ENCODE data around the gene LYST.

LYST gene

DNA sequence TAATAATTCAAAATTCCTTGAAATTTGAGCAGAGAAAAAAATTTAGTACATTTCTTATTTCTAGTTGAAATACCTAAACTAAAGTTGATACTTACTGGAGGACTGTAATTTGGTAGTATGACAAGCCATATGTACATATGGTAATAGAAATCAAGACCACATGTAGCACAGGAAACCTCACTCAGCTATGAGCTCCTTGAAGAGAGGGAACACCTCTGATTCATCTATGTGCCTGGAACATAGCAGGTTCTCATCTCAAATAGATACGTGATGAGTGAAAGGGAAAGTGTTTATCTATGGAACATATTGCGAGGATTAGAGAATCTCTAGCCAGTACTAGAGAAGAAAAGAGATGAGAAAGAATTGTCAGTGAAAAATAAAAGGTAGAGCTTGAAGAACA, 169.2 kb downstream of the LYST start:
- H2BK12ac ChIP-seq (ENCODE audit: low read length in 2 of 2), result no peak overlapping the region
- no peak overlapping the region for H2BK120ac ChIP-seq (ENCODE audit: low read depth, low read length)
- H3K18ac ChIP-seq (ENCODE audit: low read depth in 1 of 2, low read length in 2 of 2), result no peak overlapping the region
- H3K79me1 ChIP-seq (replicated peaks; ENCODE audit: low read length, poor library complexity, severe bottlenecking), result no peaks in the 10 kb centered on the region
- no peak overlapping the region for H4K91ac ChIP-seq (ENCODE audit: low read length)
- WGBS, result 94% methylated on average over 2 of the region's 2 CpGs
- H3K36me3 ChIP-seq (ENCODE audit: control insufficient read depth in 1 of 2, insufficient read depth in 2 of 2, low read depth in 1 of 2, low read length in 2 of 2), result peaks cover 8 to 85% of the 10 kb centered on the region in 2 experiments
- no peaks in the 10 kb centered on the region for H3K27me3 ChIP-seq (ENCODE audit: control insufficient read depth in 1 of 2, insufficient read depth in 1 of 2, low read length in 2 of 2)
- no peak overlapping the region for H3K23ac ChIP-seq (ENCODE audit: low read length in 2 of 2)
- H3K27ac ChIP-seq (ENCODE audit: low read length, poor library complexity, severe bottlenecking), result no peak overlapping the region
- no peak overlapping the region for H3K4me3 ChIP-seq (ENCODE audit: insufficient read depth in 1 of 2, low read depth in 1 of 2, low read length in 2 of 2)
- H3K4me2 ChIP-seq (ENCODE audit: low read length, poor library complexity, severe bottlenecking), result no peak overlapping the region
- peaks cover 4% of the 10 kb centered on the region for H3K4me1 ChIP-seq (ENCODE audit: control insufficient read depth, insufficient read depth, low read depth, low read length)
- no peak for DNase-seq
- H2BK15ac ChIP-seq (ENCODE audit: low read depth, poor library complexity, severe bottlenecking), result no peak overlapping the region
- H3K14ac ChIP-seq (ENCODE audit: low read length in 2 of 2), result no peak overlapping the region
- no peak overlapping the region for H2AK5ac ChIP-seq (ENCODE audit: low read length, severe bottlenecking)
- no peak overlapping the region for H4K8ac ChIP-seq (ENCODE audit: low read length)
- no peak overlapping the region for H3K4ac ChIP-seq (ENCODE audit: low read depth in 1 of 2, low read length in 2 of 2)
- H3K9me3 ChIP-seq (ENCODE audit: control insufficient read depth, low read length), result no peaks in the 10 kb centered on the region
- no peak overlapping the region for H3K9ac ChIP-seq (ENCODE audit: low read length)
- no peak overlapping the region for H2AFZ ChIP-seq (ENCODE audit: low read depth, low read length)
- H2BK5ac ChIP-seq (ENCODE audit: low read depth, low read length, poor library complexity, severe bottlenecking), result no peak overlapping the region

DNA sequence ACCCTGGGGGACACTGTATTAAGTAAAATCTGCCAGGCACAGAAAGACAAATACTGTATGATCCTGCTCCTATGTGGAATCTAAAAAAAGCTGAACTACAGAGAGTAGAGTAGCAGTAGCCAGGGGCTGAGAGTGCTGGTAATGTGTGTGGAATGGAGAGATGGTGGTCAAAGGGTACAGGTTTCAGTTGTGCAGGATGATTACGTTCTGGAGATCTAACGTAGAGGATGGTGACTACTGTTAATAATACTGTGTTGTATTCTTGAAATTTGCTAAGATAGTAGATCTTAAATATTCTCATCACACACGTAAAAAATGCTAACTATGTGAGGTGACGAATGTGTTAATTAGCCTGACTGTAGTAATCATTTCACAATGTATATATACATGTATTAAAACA, 177.3 kb downstream of the LYST start:
- Histone ChIP-seq H3K23ac (ENCODE audit: low read length in 2 of 2) (no peak overlapping the region), H2BK5ac (ENCODE audit: low read depth, low read length, poor library complexity, severe bottlenecking) (no peak overlapping the region), H2BK12ac (ENCODE audit: low read length in 2 of 2) (no peak overlapping the region), H3K4me2 (ENCODE audit: low read length, poor library complexity, severe bottlenecking) (no peak overlapping the region), H2AFZ (ENCODE audit: low read depth, low read length) (no peak overlapping the region), H2BK120ac (ENCODE audit: low read depth, low read length) (no peak overlapping the region), H4K91ac (ENCODE audit: low read length) (no peak overlapping the region), H3K4me1 (ENCODE audit: control insufficient read depth, insufficient read depth, low read depth, low read length) (peaks cover 4% of the 10 kb centered on the region), H3K27ac (ENCODE audit: low read length, poor library complexity, severe bottlenecking) (no peak overlapping the region), H2AK5ac (ENCODE audit: low read length, severe bottlenecking) (no peak overlapping the region), H4K8ac (ENCODE audit: low read length) (no peak overlapping the region), H3K18ac (ENCODE audit: low read depth in 1 of 2, low read length in 2 of 2) (no peak overlapping the region), H3K36me3 (ENCODE audit: control insufficient read depth in 1 of 2, insufficient read depth in 2 of 2, low read depth in 1 of 2, low read length in 2 of 2) (peaks cover 6 to 84% of the 10 kb centered on the region in 2 experiments), H3K79me1 (replicated peaks; ENCODE audit: low read length, poor library complexity, severe bottlenecking) (no peaks in the 10 kb centered on the region), H3K9me3 (ENCODE audit: control insufficient read depth, low read length) (no peaks in the 10 kb centered on the region), H3K4me3 (ENCODE audit: insufficient read depth in 1 of 2, low read depth in 1 of 2, low read length in 2 of 2) (no peak overlapping the region), H3K27me3 (ENCODE audit: control insufficient read depth in 1 of 2, insufficient read depth in 1 of 2, low read length in 2 of 2) (no peaks in the 10 kb centered on the region), H3K14ac (ENCODE audit: low read length in 2 of 2) (no peak overlapping the region), H3K9ac (ENCODE audit: low read length) (no peak overlapping the region), H2BK15ac (ENCODE audit: low read depth, poor library complexity, severe bottlenecking) (no peak overlapping the region), H3K4ac (ENCODE audit: low read depth in 1 of 2, low read length in 2 of 2) (no peak overlapping the region)
- 90% methylated on average over 2 of the region's 4 CpGs for WGBS
- DNase-seq, result no peak

DNA sequence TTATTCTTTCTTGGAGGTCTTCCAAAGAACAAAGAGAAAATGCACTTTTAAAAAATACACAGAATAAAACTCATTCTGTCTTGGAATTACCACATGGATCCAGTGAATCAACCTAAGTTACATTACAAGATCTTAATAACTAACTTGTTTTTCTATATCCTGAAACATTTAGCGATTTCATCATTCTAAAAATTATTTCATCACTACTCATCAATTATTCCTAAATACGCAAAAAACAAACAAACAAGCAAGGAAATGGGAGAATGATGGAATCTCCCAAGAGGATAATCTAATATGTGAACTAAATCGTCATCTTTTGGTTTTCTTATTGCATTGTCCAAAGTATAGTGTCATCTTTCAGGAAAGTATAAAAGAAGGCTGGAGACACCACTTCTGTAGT, 178.6 kb downstream of the LYST start:
- no peak for DNase-seq
- no peak overlapping the region for H4K91ac ChIP-seq (ENCODE audit: low read length)
- no peak overlapping the region for H3K4ac ChIP-seq (ENCODE audit: low read depth in 1 of 2, low read length in 2 of 2)
- no peaks in the 10 kb centered on the region for H3K9me3 ChIP-seq (ENCODE audit: control insufficient read depth, low read length)
- no peak overlapping the region for H2BK15ac ChIP-seq (ENCODE audit: low read depth, poor library complexity, severe bottlenecking)
- no peaks in the 10 kb centered on the region for H3K27me3 ChIP-seq (ENCODE audit: control insufficient read depth in 1 of 2, insufficient read depth in 1 of 2, low read length in 2 of 2)
- peaks cover 5 to 85% of the 10 kb centered on the region in 2 experiments for H3K36me3 ChIP-seq (ENCODE audit: control insufficient read depth in 1 of 2, insufficient read depth in 2 of 2, low read depth in 1 of 2, low read length in 2 of 2)
- H3K27ac ChIP-seq (ENCODE audit: low read length, poor library complexity, severe bottlenecking), result no peak overlapping the region
- H2BK12ac ChIP-seq (ENCODE audit: low read length in 2 of 2), result no peak overlapping the region
- no peaks in the 10 kb centered on the region for H3K79me1 ChIP-seq (replicated peaks; ENCODE audit: low read length, poor library complexity, severe bottlenecking)
- no peak overlapping the region for H3K23ac ChIP-seq (ENCODE audit: low read length in 2 of 2)
- WGBS, result 100% methylated on average over 1 of the region's 3 CpGs
- H3K18ac ChIP-seq (ENCODE audit: low read depth in 1 of 2, low read length in 2 of 2), result no peak overlapping the region
- no peak overlapping the region for H3K4me3 ChIP-seq (ENCODE audit: insufficient read depth in 1 of 2, low read depth in 1 of 2, low read length in 2 of 2)
- no peak overlapping the region for H2AFZ ChIP-seq (ENCODE audit: low read depth, low read length)
- no peak overlapping the region for H3K9ac ChIP-seq (ENCODE audit: low read length)
- no peak overlapping the region for H2BK120ac ChIP-seq (ENCODE audit: low read depth, low read length)
- H2AK5ac ChIP-seq (ENCODE audit: low read length, severe bottlenecking), result no peak overlapping the region
- H3K4me2 ChIP-seq (ENCODE audit: low read length, poor library complexity, severe bottlenecking), result no peak overlapping the region
- peaks cover 3% of the 10 kb centered on the region for H3K4me1 ChIP-seq (ENCODE audit: control insufficient read depth, insufficient read depth, low read depth, low read length)
- no peak overlapping the region for H3K14ac ChIP-seq (ENCODE audit: low read length in 2 of 2)
- no peak overlapping the region for H2BK5ac ChIP-seq (ENCODE audit: low read depth, low read length, poor library complexity, severe bottlenecking)
- no peak overlapping the region for H4K8ac ChIP-seq (ENCODE audit: low read length)

DNA sequence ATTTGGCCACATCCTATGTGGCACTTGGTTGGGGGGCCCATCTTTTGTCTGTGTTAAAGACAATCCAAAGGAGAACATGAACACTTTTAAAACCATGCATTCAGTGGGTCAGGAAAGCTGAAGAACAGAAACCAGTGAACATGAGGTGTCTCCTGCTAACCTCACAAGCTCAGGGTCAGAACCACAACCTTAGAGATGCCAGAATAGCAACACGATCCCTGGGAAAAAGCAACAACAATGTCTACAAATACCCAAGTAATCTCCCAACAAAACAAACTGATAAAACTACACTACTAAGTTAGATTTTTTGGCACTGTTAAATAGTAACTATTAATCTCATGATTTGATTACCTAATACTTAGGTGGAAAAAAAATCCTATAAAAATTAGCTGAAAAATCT, 183.1 kb downstream of the LYST start:
- Histone ChIP-seq H3K27ac (ENCODE audit: low read length, poor library complexity, severe bottlenecking) (no peak overlapping the region), H4K8ac (ENCODE audit: low read length) (no peak overlapping the region), H2AFZ (ENCODE audit: low read depth, low read length) (no peak overlapping the region), H3K23ac (ENCODE audit: low read length in 2 of 2) (no peak overlapping the region), H3K18ac (ENCODE audit: low read depth in 1 of 2, low read length in 2 of 2) (no peak overlapping the region), H2AK5ac (ENCODE audit: low read length, severe bottlenecking) (no peak overlapping the region), H3K4me2 (ENCODE audit: low read length, poor library complexity, severe bottlenecking) (no peak overlapping the region), H2BK12ac (ENCODE audit: low read length in 2 of 2) (no peak overlapping the region), H3K14ac (ENCODE audit: low read length in 2 of 2) (no peak overlapping the region), H3K9ac (ENCODE audit: low read length) (no peak overlapping the region), H2BK5ac (ENCODE audit: low read depth, low read length, poor library complexity, severe bottlenecking) (no peak overlapping the region), H3K4me3 (ENCODE audit: insufficient read depth in 1 of 2, low read depth in 1 of 2, low read length in 2 of 2) (no peak overlapping the region), H3K27me3 (ENCODE audit: control insufficient read depth in 1 of 2, insufficient read depth in 1 of 2, low read length in 2 of 2) (no peaks in the 10 kb centered on the region), H2BK120ac (ENCODE audit: low read depth, low read length) (no peak overlapping the region), H3K4ac (ENCODE audit: low read depth in 1 of 2, low read length in 2 of 2) (no peak overlapping the region), H4K91ac (ENCODE audit: low read length) (no peak overlapping the region), H3K36me3 (ENCODE audit: control insufficient read depth in 1 of 2, insufficient read depth in 2 of 2, low read depth in 1 of 2, low read length in 2 of 2) (peaks cover 0 to 82% of the 10 kb centered on the region in 2 experiments), H3K9me3 (ENCODE audit: control insufficient read depth, low read length) (no peaks in the 10 kb centered on the region), H2BK15ac (ENCODE audit: low read depth, poor library complexity, severe bottlenecking) (no peak overlapping the region), H3K79me1 (replicated peaks; ENCODE audit: low read length, poor library complexity, severe bottlenecking) (no peaks in the 10 kb centered on the region), H3K4me1 (ENCODE audit: control insufficient read depth, insufficient read depth, low read depth, low read length) (no peaks in the 10 kb centered on the region)
- DNase-seq, result no peak
- no CpG with 5 or more reads among the region's 1 CpG for WGBS

All from mesenchymal stem cell (in vitro differentiated cells and primary cell).